Mucosa of descending colon (tissue), 3 donors: ENCODE measurements around the gene CMBL. TPM values are rescaled to one million over a fixed set of nuclear protein-coding genes. Genes with fewer than 3 reads are reported as not detected.

ENCODE experiments used
- ATAC-seq: fragments of 200-7000 bp; cut with Tn5 transposase; one replicate; pipeline ENCODE4 v1.9.1; 2020; ENCODE audit warnings: mild to moderate bottlenecking, moderate library complexity
- DNase-seq, 3 donors: peaks; one replicate each; pipeline ENCODE4 v3.0.0-alpha.2; 2020
- H3K36me3 ChIP-seq: fragments of 200-600 bp; one replicate; pipeline ENCODE4 v1.8.0; 2021; ENCODE audit warnings: low read depth, mild to moderate bottlenecking
- H3K4me1 ChIP-seq: fragments of 200-600 bp; one replicate; pipeline ENCODE4 v1.8.0; 2021; ENCODE audit warnings: low read depth, mild to moderate bottlenecking
- H3K4me3 ChIP-seq: fragments of 200-600 bp; one replicate; pipeline ENCODE4 v1.8.0; 2021; ENCODE audit warnings: mild to moderate bottlenecking
- H3K9me3 ChIP-seq: fragments of 200-600 bp; one replicate; pipeline ENCODE4 v1.8.0; 2021; ENCODE audit warnings: mild to moderate bottlenecking
- intact Hi-C, 2 donors: fragments of 100-400 bp; cut with DNase I in 1 of 2; cut with micrococcal nuclease in 1 of 2; formaldehyde crosslinking; loops; one replicate each; pipeline versions ENCODE4 v1.11.0 to v1.11.1; 2022; cut with DNase I, micrococcal nuclease
- long read RNA-seq, 2 donors: library from polyadenylated mRNA; unstranded; transcript quantifications; one replicate each; pipeline ENCODE4 v2.0.0, GENCODE V29; 2019 to 2021
- total RNA-seq, 3 donors: library from RNA; stranded (reverse); fragmentation: NEBNext Ultra II Directional in 2 of 3; extraction: Animal tissue kit (Norgen Biotek cat#: 25700) in 2 of 3; gene quantifications; one replicate each; pipeline versions ENCODE4 v1.2.1 to v1.2.4, GENCODE V29; 2021 to 2023
- TF ChIP-seq, protein P1 (sequence below): fragments of 200-600 bp; IDR thresholded peaks from one replicate; pipeline ENCODE4 v1.8.0; 2022; ENCODE audit warnings: antibody characterized with exemption, mild to moderate bottlenecking
- donor health status: DM: no; HTN: no; CAD: no; lungs with moderate emphysema.
- donor health status: DM: no; HTN: no; CAD: no.
- donor health status: DM: no; HTN: yes; CAD: no.

Gene CMBL
- total RNA-seq = 100 to 1,000 TPM in 1 of 3 donors, 10 to 100 TPM in 2; 81.4 to 210 (median 97.9) TPM
- long read RNA-seq, donor 1, transcript CMBL-201 (6 exons, 2,335 nt) = major isoform, 32 of 38 reads
- long read RNA-seq, donor 1, partial matches to known transcripts = 2 of 38 reads
- long read RNA-seq, donor 1, other reads (novel, unspliced or antisense) = 3 of 38 reads
- long read RNA-seq, donor 2, transcript CMBL-201 (6 exons, 2,335 nt) = major isoform, 119 of 153 reads
- long read RNA-seq, donor 2, transcript CMBL-204 (4 exons, 901 nt) = minor isoform, 8 of 153 reads
- long read RNA-seq, donor 2, partial matches to known transcripts = 2 of 153 reads
- long read RNA-seq, donor 2, other reads (novel, unspliced or antisense) = 23 of 153 reads

DNA sequence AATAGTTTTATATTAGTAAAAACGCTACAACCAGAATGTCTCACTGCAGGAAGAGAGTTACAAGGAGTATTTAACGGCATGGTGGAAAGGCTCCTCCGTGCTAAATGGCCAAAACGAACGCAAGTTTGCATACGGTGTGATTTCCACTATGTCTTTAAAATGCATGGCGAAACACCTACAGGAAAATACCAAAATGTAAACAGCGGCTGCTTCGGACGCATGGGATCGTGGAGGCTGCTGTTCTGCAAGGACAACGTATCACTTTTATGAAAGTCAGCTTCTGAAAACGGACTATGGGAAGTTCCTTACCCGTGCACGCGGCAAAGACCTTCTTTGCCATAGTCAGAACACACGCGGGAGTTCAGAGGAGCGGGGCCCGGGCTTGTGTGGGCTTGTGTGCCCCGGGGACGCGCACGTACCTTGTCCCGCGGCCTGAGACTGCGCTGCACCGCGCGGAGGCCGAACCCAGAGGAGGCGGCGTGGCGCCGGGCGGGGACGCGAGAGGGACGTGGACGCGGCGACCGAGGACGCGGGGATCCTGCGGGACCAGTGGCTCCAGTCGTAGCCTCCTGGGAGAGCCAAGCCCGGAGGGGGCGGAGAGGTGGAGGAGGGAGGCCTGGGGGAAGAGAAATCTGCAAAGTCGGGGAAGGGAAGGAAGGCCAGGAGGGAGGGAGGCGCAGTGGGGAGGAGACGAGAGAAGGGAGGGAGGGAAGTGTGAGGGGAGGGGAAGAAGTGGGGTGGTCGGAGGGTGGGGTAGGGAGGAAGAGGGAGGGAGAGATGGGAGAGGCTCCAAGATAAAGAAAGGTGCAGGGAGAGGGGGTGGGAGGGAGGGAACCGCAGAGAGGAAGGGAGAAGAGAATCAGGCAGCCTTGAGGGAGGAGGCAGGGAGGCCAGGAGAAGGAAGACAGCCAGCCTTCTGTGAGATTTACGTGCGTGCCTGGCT lies at the start of gene CMBL:
CMBL (minus strand) TSS at position 697 of the 943 bp plus-strand sequence. CDS start 17,140 bp downstream, outside the sequence.
- DNase-seq = peak; percentile 74 to 85 (median 75)
- TF ChIP-seq, protein P1, sequence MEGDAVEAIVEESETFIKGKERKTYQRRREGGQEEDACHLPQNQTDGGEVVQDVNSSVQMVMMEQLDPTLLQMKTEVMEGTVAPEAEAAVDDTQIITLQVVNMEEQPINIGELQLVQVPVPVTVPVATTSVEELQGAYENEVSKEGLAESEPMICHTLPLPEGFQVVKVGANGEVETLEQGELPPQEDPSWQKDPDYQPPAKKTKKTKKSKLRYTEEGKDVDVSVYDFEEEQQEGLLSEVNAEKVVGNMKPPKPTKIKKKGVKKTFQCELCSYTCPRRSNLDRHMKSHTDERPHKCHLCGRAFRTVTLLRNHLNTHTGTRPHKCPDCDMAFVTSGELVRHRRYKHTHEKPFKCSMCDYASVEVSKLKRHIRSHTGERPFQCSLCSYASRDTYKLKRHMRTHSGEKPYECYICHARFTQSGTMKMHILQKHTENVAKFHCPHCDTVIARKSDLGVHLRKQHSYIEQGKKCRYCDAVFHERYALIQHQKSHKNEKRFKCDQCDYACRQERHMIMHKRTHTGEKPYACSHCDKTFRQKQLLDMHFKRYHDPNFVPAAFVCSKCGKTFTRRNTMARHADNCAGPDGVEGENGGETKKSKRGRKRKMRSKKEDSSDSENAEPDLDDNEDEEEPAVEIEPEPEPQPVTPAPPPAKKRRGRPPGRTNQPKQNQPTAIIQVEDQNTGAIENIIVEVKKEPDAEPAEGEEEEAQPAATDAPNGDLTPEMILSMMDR = no peak
- Histone ChIP-seq H3K9me3 (no peaks in the 10 kb centered on the region), H3K36me3 (no peaks in the 10 kb centered on the region), H3K4me3 (peak within 1 kb of the TSS; percentile 30), H3K4me1 (peaks cover 30% of the 10 kb centered on the region)
- peak; percentile 75 for ATAC-seq
- intact Hi-C loops = no loop called here

DNA sequence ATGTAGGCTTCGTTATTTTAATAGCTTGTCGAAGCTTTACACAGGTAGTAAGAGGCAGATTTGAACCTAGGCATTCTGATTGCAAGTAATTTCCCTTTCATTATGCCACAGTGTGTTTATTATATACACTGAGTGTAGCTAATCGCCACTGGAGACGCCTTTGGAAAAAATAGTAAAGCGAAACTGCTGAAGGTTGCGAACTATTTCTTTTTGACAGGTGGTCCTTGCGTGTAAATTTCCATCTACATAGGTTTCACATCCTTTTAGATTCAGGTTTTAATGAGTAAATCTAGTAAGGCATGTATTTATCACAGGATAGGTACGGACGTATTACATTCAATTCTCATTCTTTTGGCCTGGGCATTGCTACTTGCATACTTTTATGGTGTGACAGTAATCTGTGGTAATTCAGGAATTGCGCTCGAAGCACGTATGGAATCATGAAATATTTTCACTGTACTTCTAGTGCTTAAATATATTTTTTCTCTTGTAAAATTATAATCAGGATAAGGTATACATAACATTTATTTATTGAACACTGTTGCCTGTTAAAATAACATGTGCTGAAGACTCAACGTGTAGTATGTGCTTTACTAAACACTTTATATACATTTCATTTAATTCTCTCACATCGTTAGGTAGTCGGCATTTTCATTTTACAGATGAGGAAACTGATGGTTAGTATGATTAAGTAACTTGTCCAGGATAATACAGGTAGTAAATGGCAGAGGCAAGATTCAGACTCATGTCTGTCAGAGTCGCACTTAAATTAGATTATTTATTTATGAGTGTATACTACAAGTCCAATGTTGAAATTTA lies 47.6 kb upstream of the CMBL start:
- no peaks in the 10 kb centered on the region for H3K36me3 ChIP-seq
- H3K4me1 ChIP-seq = peaks cover 3% of the 10 kb centered on the region
- DNase-seq = no peak
- H3K4me3 ChIP-seq = no peak overlapping the region
- no peaks in the 10 kb centered on the region for H3K9me3 ChIP-seq
- intact Hi-C loops = no loop called here
- TF ChIP-seq, protein P1 = no peak
- ATAC-seq = no peak

DNA sequence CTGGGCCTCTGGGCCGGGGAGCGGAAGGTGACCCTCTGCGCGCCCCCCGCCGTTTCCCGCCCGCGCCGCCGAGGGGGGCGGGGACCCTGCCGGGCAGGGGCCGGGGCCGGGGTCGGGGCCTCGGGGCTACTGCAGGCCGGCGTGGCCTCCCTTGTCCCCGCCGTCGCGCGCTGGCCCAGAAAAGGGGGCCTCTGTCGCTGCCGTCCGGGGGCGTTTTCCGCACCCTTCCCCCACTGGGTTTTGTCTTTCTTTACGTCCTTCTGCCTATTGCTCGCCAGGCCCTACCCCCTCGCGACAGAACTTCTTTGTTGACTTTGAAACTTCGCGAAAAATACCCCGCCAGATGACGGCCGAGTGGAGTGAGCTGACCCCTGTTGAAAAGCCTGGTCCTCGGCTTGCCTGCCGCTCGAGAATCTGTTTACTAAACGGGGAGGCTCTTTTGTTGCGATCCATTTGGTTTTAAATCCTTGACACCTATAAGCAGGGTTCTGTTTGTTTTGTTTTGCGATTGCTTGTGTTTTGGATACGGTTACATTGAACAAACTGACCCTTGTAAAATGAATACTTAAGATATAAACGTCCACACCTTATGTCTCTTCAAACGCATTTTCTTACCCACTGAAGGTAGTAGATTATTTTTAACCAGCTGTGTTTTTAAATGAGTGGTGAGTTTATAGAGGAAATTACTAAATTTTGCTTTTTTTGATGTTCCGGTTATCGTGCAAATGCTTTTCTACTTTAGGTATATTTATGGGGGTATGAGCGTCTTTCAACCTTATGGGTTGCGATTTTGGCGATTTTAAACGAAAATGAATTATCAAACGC lies 46.6 kb upstream of the CMBL start:
- TF ChIP-seq, protein P1 = no peak
- intact Hi-C loops = no loop called here
- Histone ChIP-seq H3K4me3 (peak overlapping the region; percentile 100), H3K9me3 (no peaks in the 10 kb centered on the region), H3K36me3 (no peaks in the 10 kb centered on the region), H3K4me1 (peaks cover 3% of the 10 kb centered on the region)
- DNase-seq = peak; percentile 62 to 69 (median 65)
- peak; percentile 3 for ATAC-seq

DNA sequence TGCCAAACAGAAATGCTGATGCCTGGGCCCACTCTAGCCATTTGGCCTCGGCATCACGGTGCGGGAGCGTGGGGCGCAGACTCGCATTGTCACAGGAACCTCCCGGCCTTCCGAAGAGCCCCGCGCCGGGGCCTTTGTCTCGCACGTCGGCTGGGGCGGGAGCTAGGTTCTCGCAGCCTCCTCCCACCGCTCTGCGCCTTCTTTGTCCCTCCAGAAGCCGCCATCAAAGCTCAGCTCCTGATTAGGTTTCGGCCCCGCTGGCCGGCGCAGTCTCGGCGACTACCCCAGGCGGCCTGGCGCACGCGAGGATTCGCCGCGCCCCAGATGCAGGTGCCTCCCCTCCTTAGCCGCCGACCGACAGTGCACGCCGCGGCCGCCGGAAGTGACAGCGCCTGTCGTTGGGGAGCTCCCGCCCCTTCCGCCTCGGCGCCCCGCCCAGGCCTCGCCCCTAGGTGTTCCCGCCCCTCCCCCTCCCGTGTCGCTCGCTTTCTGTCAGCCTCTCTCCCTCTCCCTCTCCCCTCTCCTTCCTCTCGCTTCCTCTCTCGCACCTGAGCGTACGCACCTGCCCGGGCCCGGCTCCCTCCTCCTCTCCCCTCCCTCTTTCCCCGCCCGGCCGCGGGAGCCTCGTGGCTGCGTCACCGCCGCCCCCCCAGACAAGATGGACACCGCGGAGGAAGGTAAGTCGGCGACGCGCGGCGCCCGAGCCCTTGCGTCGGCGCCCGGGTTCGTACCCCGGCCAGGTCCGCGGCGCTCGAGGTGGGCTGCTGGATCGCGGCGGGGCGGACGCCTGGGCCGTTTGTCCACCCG lies 45.7 kb upstream of the CMBL start, which contains the start of gene MARCHF6:
MARCHF6 (plus strand) TSS at position 455 of the 807 bp plus-strand sequence; CDS start at position 659, 204 bp downstream.
- peaks cover 3% of the 10 kb centered on the region for H3K4me1 ChIP-seq
- H3K4me3 ChIP-seq = peak within 1 kb of the TSS; percentile 100
- intact Hi-C loops = no loop called here
- H3K36me3 ChIP-seq = no peaks in the 10 kb centered on the region
- peak; percentile 97 to 99 (median 97) for DNase-seq
- no peaks in the 10 kb centered on the region for H3K9me3 ChIP-seq
- TF ChIP-seq, protein P1 = no peak
- ATAC-seq = peak; percentile 95
